MG63 (cell line): Measurements from ENCODE around the gene SLC22A1. TPM values are rescaled to one million over a fixed set of nuclear protein-coding genes. Genes with fewer than 3 reads are reported as not detected.
A peak's percentile ranks its signal among the peaks of the same experiment; 100 is the strongest.
"Not testable (repeated sequence)": the region's sequence is repeated elsewhere in the genome, so short reads cannot be mapped to it uniquely, and the experiment has no call there.

Source experiments
- DNase-seq: peaks from one replicate; pipeline ENCODE4 v3.0.0-alpha.2; 2020
- H3K27me3 ChIP-seq: fragments of 250-450 bp; sonication (Bioruptor Pico); 2 replicates; pipeline ENCODE4 v1.5.1; 2020; ENCODE audit warnings: mild to moderate bottlenecking, moderate library complexity
- H3K36me3 ChIP-seq: fragments of 250-450 bp; sonication (Bioruptor Pico); 2 replicates; pipeline ENCODE4 v1.5.1; 2020; ENCODE audit warnings: mild to moderate bottlenecking, moderate library complexity
- H3K4me3 ChIP-seq: fragments of 250-450 bp; sonication (Bioruptor Pico); 2 replicates; pipeline ENCODE4 v1.5.1; 2020; ENCODE audit warnings: mild to moderate bottlenecking, moderate library complexity
- H3K9me3 ChIP-seq: fragments of 250-450 bp; sonication (Bioruptor Pico); 2 replicates; pipeline ENCODE4 v1.5.1; 2020; ENCODE audit warnings: mild to moderate bottlenecking, moderate library complexity
- total RNA-seq: library from RNA; depleted of rRNA; stranded (reverse); fragments of >200 nt; shearing (Covaris generic); gene quantifications from 2 replicates; pipeline ENCODE4 v1.2.3, GENCODE V29; 2014; ENCODE audit warnings: low replicate concordance

Gene SLC22A1
- total RNA-seq, 1 experiment from 2014 or later = not detected

DNA sequence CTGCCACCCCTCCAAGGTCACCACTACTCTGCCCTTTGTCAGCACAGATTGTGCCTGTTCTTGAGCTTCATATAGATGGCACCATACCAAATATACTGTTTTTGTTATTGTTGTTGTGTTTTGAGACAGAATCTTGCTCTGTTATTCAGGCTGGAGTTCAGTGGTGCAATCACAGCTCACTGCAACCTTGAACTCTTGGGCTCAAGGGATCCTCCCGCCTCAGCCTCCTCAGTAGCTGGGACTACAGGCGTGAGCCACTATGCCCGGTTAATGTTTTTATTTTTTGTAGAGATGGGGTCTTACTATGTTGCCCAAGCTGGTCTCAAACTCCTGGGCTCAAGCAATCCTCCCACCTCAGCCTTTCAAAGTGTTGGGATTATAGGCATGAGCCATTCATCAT lies 18.9 kb downstream of the SLC22A1 start:
- not testable (repeated sequence) for H3K4me3 ChIP-seq, H3K9me3 ChIP-seq, H3K27me3 ChIP-seq

DNA sequence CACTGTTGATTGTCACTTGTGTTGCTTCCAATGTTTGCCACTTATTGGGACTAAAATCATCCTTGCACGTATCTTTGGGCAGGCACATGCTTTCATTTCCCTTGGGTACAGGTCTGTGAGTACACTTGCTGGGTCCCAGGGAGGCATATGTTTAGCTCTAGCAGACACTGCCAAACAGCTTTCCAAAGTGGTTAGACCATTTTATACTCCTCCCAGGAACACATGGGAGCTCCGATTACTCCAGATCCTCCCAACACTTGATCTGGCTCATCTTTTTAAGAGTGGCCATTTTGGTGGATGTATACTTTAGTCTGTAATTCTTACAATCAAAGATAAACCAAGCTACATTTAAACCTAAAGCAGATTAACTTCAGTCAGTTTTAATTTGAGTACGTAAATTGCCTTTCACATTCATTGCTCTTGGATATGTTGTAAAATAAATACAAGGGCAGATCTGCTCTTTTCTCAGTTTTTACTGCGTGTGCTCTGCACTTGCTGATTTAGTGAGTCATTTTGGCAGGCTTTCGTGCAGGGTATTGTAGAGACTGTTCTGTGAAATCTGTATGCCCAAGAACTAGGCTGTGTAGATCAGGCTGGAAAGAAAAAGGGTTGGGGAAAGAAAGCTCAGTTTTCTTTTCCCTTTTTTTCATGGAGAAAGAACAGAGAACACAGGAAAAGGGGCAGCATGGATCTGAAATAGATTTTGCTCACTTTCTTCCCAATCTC lies 19.5 kb downstream of the SLC22A1 start:
- H3K36me3 ChIP-seq = no peaks in the 10 kb centered on the region
- peak; percentile 48 for DNase-seq
- no peaks in the 10 kb centered on the region for H3K9me3 ChIP-seq
- H3K27me3 ChIP-seq = no peaks in the 10 kb centered on the region
- no peak overlapping the region for H3K4me3 ChIP-seq

More for the DNA sequence above, 18.9 kb downstream of the SLC22A1 start:
- not testable (repeated sequence) for H3K36me3 ChIP-seq, DNase-seq

DNA sequence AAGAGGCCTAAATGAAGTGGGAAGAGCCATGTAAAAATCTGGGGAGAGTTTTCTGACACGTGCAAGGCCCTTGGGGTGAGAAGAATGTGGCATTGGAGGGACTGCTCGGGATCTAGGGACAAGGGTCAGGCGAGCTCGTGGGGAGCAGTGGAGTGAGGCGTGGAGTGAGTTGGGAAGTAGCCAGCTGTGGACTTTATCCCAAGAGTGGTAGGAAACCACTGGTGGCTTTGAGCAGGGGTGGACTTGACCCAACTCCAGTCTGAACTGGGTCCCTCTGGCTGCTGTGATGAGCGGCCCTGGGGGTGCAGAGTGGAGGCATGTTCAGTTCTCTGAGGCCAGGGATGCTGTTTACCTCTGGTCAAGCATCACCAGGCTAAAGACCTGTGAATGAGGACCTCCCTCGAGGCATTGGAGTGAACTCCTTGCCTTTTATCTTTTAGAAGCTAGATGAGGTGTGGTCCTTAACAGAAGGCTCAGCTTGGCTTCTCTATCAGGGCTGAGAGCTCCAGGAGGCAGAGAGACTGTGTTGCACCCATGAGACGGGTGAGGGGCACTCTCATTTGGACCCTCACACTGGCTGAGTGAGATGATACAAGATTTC lies 20.6 kb downstream of the SLC22A1 start:
- no peak for DNase-seq
- Histone ChIP-seq H3K27me3 (no peaks in the 10 kb centered on the region), H3K4me3 (no peak overlapping the region), H3K36me3 (no peaks in the 10 kb centered on the region), H3K9me3 (no peaks in the 10 kb centered on the region)

DNA sequence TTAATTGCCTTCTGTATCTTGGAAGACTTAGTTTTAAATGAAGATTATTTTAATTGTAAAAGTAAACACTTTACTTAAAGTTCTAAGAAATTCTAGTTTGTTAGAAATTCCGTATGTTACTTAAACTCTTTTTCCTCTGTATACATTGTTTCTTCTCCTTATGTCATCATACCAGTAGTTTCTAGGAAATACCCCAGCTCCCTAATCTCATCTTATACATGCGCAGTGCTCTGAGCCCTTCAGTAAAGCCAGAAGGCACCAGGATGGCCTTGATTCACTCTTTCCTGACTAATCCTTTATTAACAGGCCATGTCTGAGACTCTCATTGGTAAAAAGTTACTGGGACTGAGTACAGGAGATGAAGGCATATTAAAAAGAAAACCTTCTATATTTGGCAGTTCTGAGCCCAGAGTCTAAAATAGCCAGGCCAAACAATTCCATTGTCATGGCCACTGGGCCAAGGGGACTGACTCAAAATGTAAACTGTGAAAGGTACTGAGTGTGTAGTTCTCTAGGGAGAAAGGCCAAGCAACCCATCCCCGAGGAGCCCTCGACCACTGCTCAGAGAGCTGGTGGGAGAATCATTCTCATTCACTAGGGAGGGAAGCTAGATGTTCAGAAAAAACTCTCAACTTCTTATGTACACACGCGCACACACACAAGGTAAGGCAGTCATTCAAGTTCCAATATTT lies 25.0 kb downstream of the SLC22A1 start:
- Histone ChIP-seq H3K4me3 (no peak overlapping the region), H3K36me3 (no peaks in the 10 kb centered on the region), H3K27me3 (no peaks in the 10 kb centered on the region), H3K9me3 (no peaks in the 10 kb centered on the region)
- no peak for DNase-seq

DNA sequence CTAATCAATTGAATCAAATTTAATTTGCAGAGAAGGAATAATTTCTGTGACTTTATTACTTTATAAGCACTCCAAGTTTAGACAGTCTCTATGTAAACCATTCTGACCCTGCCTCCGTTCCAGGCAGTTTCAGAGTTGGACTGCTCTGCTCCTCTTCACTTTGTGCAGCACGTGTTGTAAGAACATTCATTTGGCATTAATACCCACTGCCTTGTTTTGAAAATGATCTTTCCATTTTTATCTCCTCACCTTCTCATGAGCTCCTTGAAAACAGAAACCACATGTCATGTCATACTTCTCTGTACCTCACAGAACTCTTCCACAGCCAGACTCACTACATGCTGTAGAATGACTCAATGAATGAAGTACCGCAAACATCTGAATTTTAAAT lies 25.5 kb downstream of the SLC22A1 start:
- no peak for DNase-seq
- Histone ChIP-seq H3K27me3 (no peaks in the 10 kb centered on the region), H3K9me3 (no peaks in the 10 kb centered on the region), H3K36me3 (no peaks in the 10 kb centered on the region), H3K4me3 (no peak overlapping the region)

DNA sequence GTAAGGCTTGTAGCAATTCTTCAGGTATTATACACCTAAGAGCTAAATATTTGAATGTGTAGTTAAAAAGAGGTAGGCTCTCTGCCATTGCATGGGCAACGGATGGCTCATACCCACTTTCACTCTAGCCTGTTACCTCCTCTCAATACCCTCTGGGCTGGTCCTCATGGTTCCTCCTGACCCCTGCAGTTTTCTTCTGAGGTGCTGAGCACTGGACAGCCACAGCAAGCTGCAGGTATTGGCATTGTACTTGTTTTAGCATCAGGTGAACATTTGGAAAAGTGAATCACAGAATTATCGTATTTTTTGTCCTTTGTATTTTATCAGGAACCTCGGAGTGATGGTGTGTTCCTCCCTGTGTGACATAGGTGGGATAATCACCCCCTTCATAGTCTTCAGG lies 32.9 kb downstream of the SLC22A1 start:
- DNase-seq = no peak
- Histone ChIP-seq H3K9me3 (no peaks in the 10 kb centered on the region; the same call in 1 of the 2 replicates), H3K27me3 (no peaks in the 10 kb centered on the region), H3K4me3 (no peak overlapping the region), H3K36me3 (no peaks in the 10 kb centered on the region)

DNA sequence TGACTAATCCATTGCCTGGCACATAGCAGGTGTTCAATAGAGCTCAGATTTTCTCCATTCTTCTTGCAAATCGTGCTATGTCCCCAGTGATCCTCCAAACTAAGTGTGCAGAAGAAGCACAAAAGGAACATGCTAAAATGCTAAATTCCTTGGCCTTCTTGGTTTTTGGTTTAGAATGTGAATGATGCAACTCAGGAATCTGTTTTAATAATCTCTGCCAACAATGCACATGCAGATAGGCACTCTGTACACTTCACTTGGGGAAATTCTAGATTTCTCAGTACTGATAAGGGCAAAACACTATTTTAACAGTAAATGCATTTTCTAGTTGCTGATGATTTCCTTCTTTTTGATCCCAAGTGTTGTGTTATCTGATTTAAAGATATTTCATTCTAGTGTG lies 35.2 kb downstream of the SLC22A1 start:
- Histone ChIP-seq H3K36me3 (no peaks in the 10 kb centered on the region), H3K27me3 (no peaks in the 10 kb centered on the region), H3K9me3 (no peaks in the 10 kb centered on the region; the same call in 1 of the 2 replicates), H3K4me3 (no peak overlapping the region)
- no peak for DNase-seq

DNA sequence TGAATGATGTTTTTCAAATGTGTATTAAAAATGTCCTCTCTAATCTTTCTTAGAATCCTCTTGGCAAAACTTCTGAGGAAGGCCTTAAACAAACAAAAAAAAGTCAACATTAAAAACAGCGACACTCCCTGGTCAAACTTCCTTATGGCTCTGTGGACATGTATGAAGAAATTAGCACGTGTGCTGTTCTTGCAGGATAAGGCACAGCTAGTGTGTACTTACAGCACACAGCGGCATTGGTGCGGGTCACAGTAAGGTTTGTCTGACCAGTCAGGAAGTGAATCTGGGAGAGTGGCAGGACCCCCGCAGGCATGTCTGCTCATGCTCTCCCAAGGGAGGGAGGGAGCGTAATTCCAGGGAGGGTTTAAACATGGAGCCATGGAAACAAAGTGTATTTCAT lies 38.8 kb downstream of the SLC22A1 start:
- Histone ChIP-seq H3K4me3 (no peak overlapping the region), H3K36me3 (no peaks in the 10 kb centered on the region)
- DNase-seq = no peak

DNA sequence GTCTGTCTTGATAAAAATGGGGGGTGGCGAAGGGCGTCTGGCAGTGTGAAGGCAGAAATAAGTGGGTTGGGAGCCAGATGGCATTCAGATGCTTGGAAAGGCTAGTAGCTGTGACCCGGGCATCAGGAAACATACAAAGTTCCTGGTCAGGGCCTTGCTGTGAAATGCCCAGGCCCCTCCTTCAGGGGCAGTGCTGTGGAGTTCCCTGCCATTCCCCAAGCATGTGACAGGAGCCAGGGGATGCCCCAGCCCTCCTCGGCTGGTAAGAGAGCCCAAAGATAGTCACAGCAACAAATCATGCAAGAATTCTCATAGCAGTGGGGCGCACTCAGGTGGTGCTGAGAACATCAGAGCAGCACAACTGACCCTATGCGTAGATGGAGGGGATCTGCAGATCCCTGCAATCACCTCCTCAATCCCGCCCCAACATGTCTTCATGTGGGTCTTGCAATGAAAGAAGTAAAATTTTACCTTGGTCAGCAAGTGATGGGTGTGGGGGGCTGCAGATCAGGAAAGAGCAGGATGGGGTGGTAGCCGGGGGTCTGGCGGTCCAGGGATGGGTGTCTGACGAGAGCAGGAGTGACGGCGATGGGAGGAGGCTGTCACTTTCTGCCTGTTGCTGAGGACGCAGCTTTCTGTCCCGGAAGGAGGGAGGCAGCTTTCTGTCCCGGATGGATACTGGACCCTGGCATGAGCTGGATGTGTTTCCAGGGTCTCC lies 39.5 kb downstream of the SLC22A1 start:
- no peak for DNase-seq

More for the DNA sequence above, 38.8 kb downstream of the SLC22A1 start:
- Histone ChIP-seq H3K27me3 (no peaks in the 10 kb centered on the region), H3K9me3 (no peaks in the 10 kb centered on the region)

DNA sequence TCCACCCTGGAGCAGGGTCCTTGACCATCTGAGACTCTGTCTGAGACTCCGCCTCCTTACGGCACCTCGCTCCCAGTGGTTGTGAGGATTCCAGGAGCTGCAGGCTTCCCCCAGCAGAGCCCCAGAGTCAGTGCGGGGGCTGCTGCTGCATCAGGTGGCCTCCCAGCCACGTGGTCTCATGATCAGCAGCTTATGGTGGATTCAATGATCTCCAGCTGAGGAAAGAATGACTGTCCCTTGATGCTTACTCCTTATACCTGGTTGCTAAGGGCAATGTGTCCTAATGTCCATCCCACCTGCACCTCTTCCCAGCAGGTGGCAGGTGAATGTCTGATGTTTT lies 40.0 kb downstream of the SLC22A1 start:
- DNase-seq = no peak
- Histone ChIP-seq H3K27me3 (no peaks in the 10 kb centered on the region), H3K4me3 (no peak overlapping the region), H3K9me3 (no peaks in the 10 kb centered on the region), H3K36me3 (no peaks in the 10 kb centered on the region)

More for the DNA sequence above, 39.5 kb downstream of the SLC22A1 start:
- no peaks in the 10 kb centered on the region for H3K9me3 ChIP-seq
- no peaks in the 10 kb centered on the region for H3K36me3 ChIP-seq
- H3K4me3 ChIP-seq = no peak overlapping the region
- H3K27me3 ChIP-seq = no peaks in the 10 kb centered on the region

DNA sequence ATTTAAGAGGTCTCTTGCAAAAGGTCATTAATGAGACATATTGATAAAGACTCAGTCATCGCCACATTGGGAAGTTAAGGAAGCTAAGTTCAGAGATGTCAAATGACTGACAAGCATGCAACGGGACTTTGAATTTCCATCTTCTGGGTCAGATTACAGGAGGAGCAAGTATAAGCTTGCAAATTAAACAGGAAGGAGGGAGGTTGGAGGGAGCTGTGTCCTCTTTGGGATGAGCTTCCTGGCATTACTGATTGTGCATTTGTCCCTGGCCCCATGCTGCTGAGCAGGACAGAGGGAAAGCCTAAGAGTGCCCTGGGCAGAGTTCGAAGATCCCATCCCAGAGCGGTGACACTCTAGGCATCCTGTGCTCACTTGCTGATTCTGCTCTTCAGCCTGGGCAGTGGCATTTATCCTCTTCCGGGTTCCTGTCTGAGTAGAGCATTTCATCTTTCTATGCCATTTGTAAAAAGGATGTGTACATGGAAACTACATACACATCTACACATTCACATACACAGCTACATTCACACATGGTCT lies 40.5 kb downstream of the SLC22A1 start:
- Histone ChIP-seq H3K36me3 (no peaks in the 10 kb centered on the region), H3K27me3 (no peaks in the 10 kb centered on the region), H3K4me3 (no peak overlapping the region), H3K9me3 (no peaks in the 10 kb centered on the region)
- no peak for DNase-seq

DNA sequence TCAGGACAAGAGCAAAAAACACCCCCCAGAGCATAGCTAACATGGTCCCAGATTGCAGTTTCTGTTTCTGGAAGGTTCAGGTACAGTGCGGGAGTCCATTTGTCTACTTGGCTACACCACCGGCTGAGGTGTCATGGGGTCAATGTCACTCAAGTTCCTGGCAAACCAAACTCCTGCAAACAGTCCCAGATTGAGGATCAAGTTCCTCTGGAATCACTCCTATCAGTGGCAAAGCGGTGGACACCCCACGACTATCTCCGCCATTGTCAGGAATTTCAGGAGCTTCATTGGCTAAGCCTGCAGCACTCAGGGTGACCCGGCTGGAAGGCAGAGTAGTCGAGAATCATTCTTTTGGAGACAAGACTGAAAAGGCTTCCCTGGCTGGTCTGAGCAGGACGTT lies 41.8 kb downstream of the SLC22A1 start:
- Histone ChIP-seq H3K9me3 (no peaks in the 10 kb centered on the region), H3K4me3 (no peak overlapping the region), H3K27me3 (no peaks in the 10 kb centered on the region), H3K36me3 (no peaks in the 10 kb centered on the region)
- no peak for DNase-seq

DNA sequence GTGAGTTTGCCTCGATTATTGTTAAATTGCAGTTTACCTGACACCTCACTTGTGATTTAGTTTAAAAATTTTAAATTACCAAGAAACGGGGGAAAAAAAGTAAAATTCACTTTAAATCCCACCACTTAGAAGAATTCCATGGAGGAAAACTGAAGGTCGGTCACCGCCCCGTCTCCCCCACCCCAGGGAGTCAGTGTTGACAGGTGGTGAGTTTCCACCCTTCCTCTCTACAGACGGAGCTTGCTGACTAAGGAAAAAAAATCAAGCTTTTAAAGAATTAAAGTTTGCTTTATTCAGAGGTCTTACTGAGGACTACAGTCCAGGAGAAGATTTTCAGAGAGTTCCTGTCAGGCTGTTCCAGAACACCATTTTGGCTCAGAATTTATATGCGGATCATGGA lies 42.3 kb downstream of the SLC22A1 start:
- DNase-seq = no peak
- no peaks in the 10 kb centered on the region for H3K36me3 ChIP-seq
- no peak overlapping the region for H3K4me3 ChIP-seq
- no peaks in the 10 kb centered on the region for H3K9me3 ChIP-seq
- no peaks in the 10 kb centered on the region for H3K27me3 ChIP-seq

DNA sequence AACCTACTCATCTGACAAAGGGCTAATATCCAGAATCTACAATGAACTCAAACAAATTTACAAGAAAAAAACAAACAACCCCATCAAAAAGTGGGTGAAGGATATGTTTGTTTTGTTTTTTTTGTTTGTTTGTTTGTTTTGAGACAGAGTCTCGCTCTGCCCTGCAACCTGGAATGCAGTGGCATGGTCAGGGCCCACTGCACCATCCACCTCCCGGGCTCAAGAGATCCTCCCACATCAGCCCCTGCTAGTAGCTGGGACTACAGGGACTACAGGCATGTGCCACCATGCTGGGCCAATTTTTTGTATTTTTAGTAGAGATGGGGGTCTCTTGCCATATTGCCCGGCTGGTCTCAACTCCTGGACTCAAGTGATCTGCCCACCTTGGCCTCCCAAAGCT lies 44.3 kb downstream of the SLC22A1 start:
- not testable (repeated sequence) for H3K9me3 ChIP-seq, H3K4me3 ChIP-seq, DNase-seq, H3K36me3 ChIP-seq, H3K27me3 ChIP-seq

DNA sequence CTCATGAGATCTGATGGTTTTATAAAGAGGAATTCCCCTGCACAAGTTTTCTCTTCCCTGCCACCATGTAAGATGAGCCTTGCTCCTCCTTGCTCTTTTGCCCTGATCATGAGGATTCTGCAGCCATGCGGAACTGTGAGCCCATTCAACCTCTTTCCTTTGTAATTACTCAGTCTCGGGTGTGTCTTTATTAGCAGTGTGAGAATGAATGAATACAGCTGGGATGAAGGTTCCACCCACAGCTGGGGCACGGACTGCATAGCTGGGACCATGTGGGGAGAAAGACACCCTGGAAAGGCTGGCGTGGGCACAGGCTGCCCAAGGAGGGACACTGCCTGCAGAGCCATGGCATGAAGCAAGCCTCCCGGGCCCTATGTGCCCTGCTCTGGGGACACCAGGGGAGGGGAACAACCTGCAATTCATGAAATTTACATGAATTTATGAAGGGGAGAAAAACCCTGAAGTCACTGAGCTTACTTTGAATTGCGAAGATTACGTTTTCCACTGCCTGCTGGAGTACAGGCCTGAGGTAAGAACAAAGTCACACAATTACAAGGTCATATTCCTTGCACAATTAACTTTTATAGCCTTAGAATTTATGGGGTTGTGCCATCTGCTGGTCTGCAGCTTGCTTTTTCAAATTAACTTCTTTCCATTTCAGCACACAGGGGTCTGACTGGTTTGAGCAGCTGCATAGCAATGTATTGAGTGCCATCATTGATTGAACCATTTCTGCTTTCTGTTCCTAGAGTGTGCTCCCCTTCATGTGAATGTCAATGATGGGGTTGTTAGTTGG lies 46.2 kb downstream of the SLC22A1 start:
- DNase-seq = no peak
- Histone ChIP-seq H3K9me3 (no peaks in the 10 kb centered on the region), H3K36me3 (no peaks in the 10 kb centered on the region), H3K4me3 (no peak overlapping the region), H3K27me3 (no peaks in the 10 kb centered on the region)

DNA sequence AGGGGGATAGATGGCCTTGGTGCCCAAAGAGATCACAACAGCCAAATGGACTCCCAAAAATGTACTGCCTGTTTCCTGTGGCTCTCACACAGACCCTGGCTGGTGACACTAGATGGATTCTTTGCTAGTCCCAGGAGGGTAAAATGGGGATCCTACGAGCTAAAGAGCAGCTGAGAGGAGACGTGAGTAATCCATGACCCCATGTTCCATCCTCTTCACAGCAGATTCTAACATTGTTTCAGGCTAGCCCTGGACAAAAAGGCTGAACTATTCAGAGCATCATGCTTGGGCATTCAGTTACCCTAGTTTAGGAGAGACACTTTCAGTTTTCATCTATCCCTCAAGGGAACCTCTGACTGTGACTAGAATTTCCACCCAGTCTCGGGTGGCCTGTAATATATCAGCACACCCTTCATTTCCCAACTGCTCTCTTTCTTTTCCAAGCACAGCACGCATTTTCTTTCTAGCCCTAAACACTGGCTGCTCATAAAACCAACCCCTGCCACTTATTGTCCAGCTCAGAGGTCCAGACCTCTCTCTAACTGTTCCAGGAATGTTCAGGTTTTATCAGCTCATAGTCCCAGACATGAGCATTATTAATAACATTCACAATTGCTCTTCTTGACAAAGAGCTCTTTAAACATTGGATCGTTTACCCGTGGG lies 48.5 kb downstream of the SLC22A1 start:
- no peak for DNase-seq
- H3K4me3 ChIP-seq = no peak overlapping the region
- no peaks in the 10 kb centered on the region for H3K36me3 ChIP-seq
- H3K27me3 ChIP-seq = no peaks in the 10 kb centered on the region
- H3K9me3 ChIP-seq = no peaks in the 10 kb centered on the region
